ENCODE measurements around the gene ARHGAP24.
A peak's percentile ranks its signal among the peaks of the same experiment; 100 is the strongest.
"Not testable (repeated sequence)": the region's sequence is repeated elsewhere in the genome, so short reads cannot be mapped to it uniquely, and the experiment has no call there.

ARHGAP24 gene

GRCh38 chr4:85995361-85995760, 520.4 kb downstream of the ARHGAP24 start:
- in situ Hi-C loops (cut with MboI; ENCODE audit: low pct_unique_long_range_greater_than_20kb, low sequenced_read_pairs) = no loop called here
- DNase-seq = peak; percentile 18

DNA sequence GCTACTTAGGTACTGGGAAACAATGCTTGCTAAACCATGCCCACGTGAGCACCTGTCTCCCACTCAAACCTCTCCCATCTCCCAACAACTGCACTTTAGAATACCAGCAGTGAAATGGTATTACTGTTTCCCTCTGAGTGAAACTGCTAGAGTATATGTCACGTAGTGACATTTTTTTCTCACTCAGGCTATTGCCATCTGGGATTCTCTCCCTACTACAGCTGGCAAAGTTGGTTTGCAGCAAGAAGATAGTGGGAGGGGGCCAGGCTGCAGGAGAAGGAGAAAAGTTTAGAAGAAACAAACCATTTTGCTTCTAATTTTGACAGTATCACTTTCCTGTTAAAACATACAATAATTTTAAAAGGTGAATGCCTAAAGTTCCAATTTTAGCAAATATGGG, 526.6 kb downstream of the ARHGAP24 start:
- in situ Hi-C loops (cut with MboI; ENCODE audit: low pct_unique_long_range_greater_than_20kb, low sequenced_read_pairs) = no loop called here
- DNase-seq = no peak

- in situ Hi-C loops (cut with MboI; ENCODE audit: low pct_unique_long_range_greater_than_20kb, low sequenced_read_pairs) = no loop called here
- no peak for DNase-seq
Observed at GRCh38 chr4:86004030-86004429, 529.1 kb downstream of the ARHGAP24 start.

DNA sequence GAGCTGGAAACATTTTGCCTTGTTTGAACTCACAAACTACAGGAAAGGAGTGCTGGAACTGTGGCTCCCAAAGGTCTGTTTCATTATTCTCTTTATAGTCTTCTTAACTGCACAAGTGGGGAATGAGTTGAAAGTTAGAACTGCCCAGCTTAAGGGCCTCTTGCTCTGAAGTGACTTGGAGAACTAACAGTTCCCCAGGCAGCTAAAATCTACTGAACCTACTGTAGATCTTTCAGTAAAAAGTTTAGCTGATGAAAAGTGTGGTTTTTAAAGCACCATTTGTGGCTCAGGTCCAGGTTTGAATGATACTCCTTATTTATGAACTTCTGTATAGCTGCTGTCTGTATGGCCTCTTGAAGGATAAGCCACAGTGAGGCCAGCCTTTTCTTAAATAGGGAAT, 531.1 kb downstream of the ARHGAP24 start:
- in situ Hi-C loops (cut with MboI; ENCODE audit: low pct_unique_long_range_greater_than_20kb, low sequenced_read_pairs) = no loop called here
- DNase-seq = no peak

DNA sequence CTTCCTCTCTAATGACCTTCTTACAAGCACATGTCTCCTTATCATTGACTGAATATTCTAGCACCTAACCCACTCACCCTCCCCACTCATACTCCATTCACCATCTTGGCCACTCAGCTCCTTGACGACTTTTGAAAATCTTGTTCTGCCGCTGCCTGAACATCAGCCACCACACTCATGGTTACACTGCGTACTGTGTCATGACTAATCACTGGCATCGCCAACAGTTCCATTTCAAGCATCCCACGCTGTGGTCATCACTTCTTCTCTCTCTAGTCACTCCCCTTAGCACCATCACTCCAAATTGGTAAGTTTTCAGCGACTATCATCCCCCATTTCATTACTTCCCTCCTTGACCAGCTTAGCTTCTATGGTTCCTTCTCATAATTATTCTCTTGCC, 532.1 kb downstream of the ARHGAP24 start:
- in situ Hi-C loops (cut with MboI; ENCODE audit: low pct_unique_long_range_greater_than_20kb, low sequenced_read_pairs) = no loop called here

GRCh38 chr4:86011117-86011516, 536.2 kb downstream of the ARHGAP24 start:
- in situ Hi-C loops (cut with MboI; ENCODE audit: low pct_unique_long_range_greater_than_20kb, low sequenced_read_pairs) = no loop called here
- no peak for DNase-seq

More for the DNA sequence above, 532.1 kb downstream of the ARHGAP24 start:
- DNase-seq = no peak

- DNase-seq = no peak
- in situ Hi-C loops (cut with MboI; ENCODE audit: low pct_unique_long_range_greater_than_20kb, low sequenced_read_pairs) = no loop called here
Observed at GRCh38 chr4:86013621-86014020, 538.7 kb downstream of the ARHGAP24 start.

- in situ Hi-C loops (cut with MboI; ENCODE audit: low pct_unique_long_range_greater_than_20kb, low sequenced_read_pairs) = no loop called here
- DNase-seq = peak; percentile 4
Observed at GRCh38 chr4:86014599-86014998, 539.6 kb downstream of the ARHGAP24 start.

- in situ Hi-C loops (cut with MboI; ENCODE audit: low pct_unique_long_range_greater_than_20kb, low sequenced_read_pairs) = no loop called here
- no peak for DNase-seq
Observed at GRCh38 chr4:86015412-86016350, 540.7 kb downstream of the ARHGAP24 start.

- in situ Hi-C loops (cut with MboI; ENCODE audit: low pct_unique_long_range_greater_than_20kb, low sequenced_read_pairs) = no loop called here
Observed at GRCh38 chr4:86019362-86019761, 544.4 kb downstream of the ARHGAP24 start.

DNA sequence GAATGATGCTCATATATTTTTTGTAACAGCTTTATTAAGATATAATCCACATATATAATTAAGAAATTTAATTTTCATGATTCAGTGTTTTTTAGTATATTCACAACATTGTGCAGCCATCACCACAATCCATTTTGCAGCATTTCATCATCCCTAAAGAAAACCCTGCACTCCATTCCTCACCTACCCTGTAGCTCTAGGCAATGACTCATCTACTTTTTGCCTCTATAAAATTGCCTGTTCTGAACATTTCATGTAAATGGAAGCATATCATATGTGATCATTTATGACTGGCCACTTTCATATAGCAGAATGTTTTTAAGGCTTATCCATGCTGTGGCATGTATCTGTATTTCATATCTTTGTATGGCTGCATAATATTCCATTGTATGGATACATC, 545.0 kb downstream of the ARHGAP24 start:
- in situ Hi-C loops (cut with MboI; ENCODE audit: low pct_unique_long_range_greater_than_20kb, low sequenced_read_pairs) = no loop called here
- DNase-seq = no peak

More at GRCh38 chr4:86019362-86019761, 544.4 kb downstream of the ARHGAP24 start:
- DNase-seq = no peak

GRCh38 chr4:86021671-86022070, 546.7 kb downstream of the ARHGAP24 start:
- DNase-seq; in situ Hi-C loops (cut with MboI; ENCODE audit: low pct_unique_long_range_greater_than_20kb, low sequenced_read_pairs): not testable (repeated sequence)

DNA sequence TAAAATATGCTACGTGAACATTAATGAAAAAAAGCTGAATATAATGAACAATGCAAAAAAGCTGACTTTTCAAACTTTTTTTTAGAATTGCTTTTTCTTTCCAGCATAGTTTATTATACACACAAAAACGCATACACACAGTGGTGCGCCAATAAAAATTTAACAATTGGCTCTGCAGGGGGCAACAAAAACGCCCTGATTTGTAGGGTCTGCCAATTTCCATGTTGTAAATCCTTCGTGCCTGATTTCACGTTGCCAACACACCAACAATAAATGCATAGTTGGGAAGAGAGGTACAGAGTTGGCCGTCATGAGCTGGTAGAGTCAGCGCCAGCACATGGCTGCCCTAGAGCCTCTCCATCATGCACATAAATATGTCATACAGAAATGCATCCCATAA, 551.8 kb downstream of the ARHGAP24 start:
- in situ Hi-C loops (cut with MboI; ENCODE audit: low pct_unique_long_range_greater_than_20kb, low sequenced_read_pairs) = no loop called here
- no peak for DNase-seq

DNA sequence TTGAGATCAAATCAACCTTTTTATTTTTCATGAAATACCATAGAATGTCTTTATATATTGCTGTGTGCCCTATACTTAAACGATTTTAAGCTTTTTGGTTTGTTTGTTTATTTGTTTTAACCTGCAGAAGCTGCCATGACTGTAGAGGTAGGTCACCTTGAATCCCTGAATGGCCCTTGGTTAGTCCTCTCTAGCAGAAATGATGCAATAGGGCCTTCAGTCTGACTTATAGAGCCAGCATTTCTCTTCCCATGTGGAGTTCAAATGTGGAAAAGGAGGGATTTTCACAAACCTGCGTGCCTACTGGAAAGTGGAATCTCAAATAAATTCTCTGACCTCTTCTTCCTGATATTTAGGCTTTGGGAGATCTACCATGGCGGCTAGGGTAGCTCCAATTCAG, 557.0 kb downstream of the ARHGAP24 start:
- in situ Hi-C loops (cut with MboI; ENCODE audit: low pct_unique_long_range_greater_than_20kb, low sequenced_read_pairs) = no loop called here
- no peak for DNase-seq

DNA sequence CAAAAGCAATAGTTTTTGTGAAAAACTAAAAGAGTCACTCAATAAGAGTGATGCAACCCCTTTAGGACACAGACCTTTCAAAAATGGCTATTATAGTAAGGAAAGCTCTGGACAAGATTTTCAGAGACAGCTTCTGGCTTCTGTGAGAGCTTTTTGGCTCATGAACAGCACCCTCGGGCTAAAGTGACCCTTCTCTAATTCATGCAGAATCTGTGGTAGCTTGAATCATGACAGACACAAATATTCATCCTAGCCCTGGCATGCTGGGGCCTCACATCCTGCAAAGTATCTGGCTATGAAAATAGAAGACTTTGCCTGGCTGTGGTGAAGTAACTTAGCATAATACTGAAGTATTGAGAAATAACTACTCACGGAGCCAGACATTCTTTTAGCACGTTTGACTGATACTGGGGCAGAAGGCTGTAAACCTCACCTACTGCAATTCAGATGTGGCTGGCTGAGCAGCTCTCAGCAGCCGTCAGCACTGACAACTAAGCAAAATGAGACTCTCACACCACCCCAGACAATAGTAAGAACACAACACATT, 557.6 kb downstream of the ARHGAP24 start:
- in situ Hi-C loops (cut with MboI; ENCODE audit: low pct_unique_long_range_greater_than_20kb, low sequenced_read_pairs) = no loop called here
- DNase-seq = peak; percentile 48

DNA sequence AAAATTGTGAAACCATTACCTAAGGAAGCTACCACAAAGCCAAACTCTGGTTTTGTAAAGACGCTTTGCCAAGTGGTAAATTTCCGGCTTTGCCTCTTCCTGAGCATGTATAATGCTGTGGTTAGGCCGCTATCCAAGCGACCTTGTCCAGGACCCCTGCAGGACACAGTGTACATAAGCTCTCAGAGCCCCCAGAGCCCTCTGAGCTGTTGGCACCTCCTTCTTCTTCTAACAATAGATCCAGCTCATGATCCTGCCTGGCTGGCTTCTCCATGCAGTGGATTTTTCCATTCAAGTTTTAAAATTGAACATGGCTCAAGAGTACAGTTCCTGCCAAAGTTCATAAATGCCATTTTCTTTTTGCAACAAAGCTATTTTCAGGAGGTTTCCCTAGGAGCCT, 558.2 kb downstream of the ARHGAP24 start:
- DNase-seq = no peak
- in situ Hi-C loops (cut with MboI; ENCODE audit: low pct_unique_long_range_greater_than_20kb, low sequenced_read_pairs) = no loop called here

- DNase-seq = no peak
- in situ Hi-C loops (cut with MboI; ENCODE audit: low pct_unique_long_range_greater_than_20kb, low sequenced_read_pairs) = no loop called here
Observed at GRCh38 chr4:86034616-86035015, 559.7 kb downstream of the ARHGAP24 start.

DNA sequence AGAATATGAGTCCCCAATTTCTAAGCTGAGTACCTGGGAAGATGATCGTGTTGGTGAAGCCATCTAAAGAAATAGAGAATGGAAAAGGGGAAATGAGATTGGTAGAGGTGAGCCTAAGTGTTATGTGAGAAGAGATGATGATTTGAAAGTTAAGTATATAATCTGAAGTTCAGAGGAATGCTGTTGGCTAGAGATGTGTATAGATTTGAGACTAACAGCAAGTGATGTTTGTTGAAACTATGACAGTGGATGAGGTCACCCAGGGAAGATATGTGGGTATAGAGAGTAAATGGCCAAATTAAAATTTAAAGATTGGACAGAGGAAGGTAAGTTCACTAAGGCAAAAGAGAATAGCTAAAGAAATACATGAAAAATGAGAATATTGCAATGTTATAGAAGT, 560.7 kb downstream of the ARHGAP24 start:
- DNase-seq = no peak

DNA sequence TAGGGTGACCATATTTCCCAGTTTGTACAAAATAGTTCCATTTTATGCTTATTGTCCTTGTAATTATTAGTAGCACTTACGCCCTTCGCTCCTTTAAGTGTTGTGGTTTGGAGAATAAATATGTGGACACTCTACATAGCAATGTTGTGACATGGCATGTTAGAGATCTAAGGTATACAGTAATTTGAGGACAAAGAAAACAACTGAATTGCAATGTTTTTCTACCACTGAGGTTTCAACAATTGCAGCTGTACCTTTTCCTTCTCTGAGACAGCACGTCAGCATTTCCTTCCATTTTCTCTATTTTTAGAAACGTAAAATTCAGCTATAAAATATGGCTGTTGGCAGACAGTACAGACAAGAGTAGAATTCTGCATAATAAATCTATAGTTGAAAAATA, 561.8 kb downstream of the ARHGAP24 start:
- in situ Hi-C loops (cut with MboI; ENCODE audit: low pct_unique_long_range_greater_than_20kb, low sequenced_read_pairs) = no loop called here
- peak; percentile 16 for DNase-seq

More for the DNA sequence above, 560.7 kb downstream of the ARHGAP24 start:
- in situ Hi-C loops (cut with MboI; ENCODE audit: low pct_unique_long_range_greater_than_20kb, low sequenced_read_pairs) = no loop called here

DNA sequence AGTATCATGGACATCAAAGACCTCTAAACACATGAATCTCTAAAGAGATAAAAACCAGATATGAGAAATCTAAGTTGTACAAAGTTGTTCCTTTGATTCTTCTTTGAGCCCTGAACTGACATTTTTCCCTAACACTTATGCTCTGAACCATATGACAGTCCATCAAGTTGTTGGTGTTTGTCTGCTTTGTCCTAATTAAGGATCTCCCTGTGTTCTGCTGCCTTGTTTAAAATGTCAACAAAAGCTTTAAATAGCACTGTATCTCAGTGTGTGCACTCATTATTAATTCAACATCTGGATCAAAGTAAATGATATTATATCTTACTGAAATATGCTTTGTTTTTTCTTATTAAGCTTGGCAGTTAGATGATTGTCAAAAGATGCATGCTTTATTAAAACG, 563.1 kb downstream of the ARHGAP24 start:
- in situ Hi-C loops (cut with MboI; ENCODE audit: low pct_unique_long_range_greater_than_20kb, low sequenced_read_pairs) = no loop called here
- DNase-seq = no peak

Measured in KBM-7 (cell line).